TTC549 (cell line): Measurements from ENCODE around the gene ELF5.

Experiments
- FAIRE-seq: peaks from 2 replicates; lab custom pipeline; 2012; peaks lifted over from hg19 to GRCh38; lab: Jason Lieb, UNC

Gene ELF5

GRCh38 chr11:34513682-34514449 lies at the start of gene ELF5:
ELF5 (minus strand) TSS chr11:34513794; CDS start chr11:34505749, 8,045 bp downstream.
- no peak for FAIRE-seq

GRCh38 chr11:34562976-34563375 lies 49.4 kb upstream of the ELF5 start:
- FAIRE-seq: no peak

GRCh38 chr11:34560511-34560910 lies 46.9 kb upstream of the ELF5 start:
- no peak for FAIRE-seq

GRCh38 chr11:34558673-34559072 lies 45.1 kb upstream of the ELF5 start:
- FAIRE-seq: no peak

GRCh38 chr11:34558211-34558610 lies 44.6 kb upstream of the ELF5 start:
- FAIRE-seq: no peak

GRCh38 chr11:34552270-34552669 lies 38.7 kb upstream of the ELF5 start:
- no peak for FAIRE-seq

GRCh38 chr11:34549271-34549670 lies 35.7 kb upstream of the ELF5 start:
- FAIRE-seq: no peak

GRCh38 chr11:34548278-34548677 lies 34.7 kb upstream of the ELF5 start:
- no peak for FAIRE-seq

- FAIRE-seq: no peak
Measured at GRCh38 chr11:34546511-34547209, 33.1 kb upstream of the ELF5 start.

GRCh38 chr11:34542089-34542488 lies 28.5 kb upstream of the ELF5 start:
- FAIRE-seq: no peak

GRCh38 chr11:34540870-34541269 lies 27.3 kb upstream of the ELF5 start:
- FAIRE-seq: no peak

GRCh38 chr11:34537636-34538035 lies 24.0 kb upstream of the ELF5 start:
- no peak for FAIRE-seq

GRCh38 chr11:34536056-34536455 lies 22.5 kb upstream of the ELF5 start:
- no peak for FAIRE-seq

GRCh38 chr11:34534826-34535225 lies 21.2 kb upstream of the ELF5 start:
- no peak for FAIRE-seq

- FAIRE-seq: no peak
Measured at GRCh38 chr11:34531663-34532062, 18.1 kb upstream of the ELF5 start.

- no peak for FAIRE-seq
Measured at GRCh38 chr11:34530545-34531234, 17.1 kb upstream of the ELF5 start.

- FAIRE-seq: no peak
Measured at GRCh38 chr11:34529643-34530042, 16.0 kb upstream of the ELF5 start.

- FAIRE-seq: no peak
Measured at GRCh38 chr11:34528072-34528471, 14.5 kb upstream of the ELF5 start.

GRCh38 chr11:34525888-34526657 lies 12.5 kb upstream of the ELF5 start:
- FAIRE-seq: no peak

- FAIRE-seq: no peak
Measured at GRCh38 chr11:34525098-34525497, 11.5 kb upstream of the ELF5 start.

- FAIRE-seq: no peak
Measured at GRCh38 chr11:34524696-34525095, 11.1 kb upstream of the ELF5 start.

GRCh38 chr11:34523053-34523452 lies 9.5 kb upstream of the ELF5 start:
- FAIRE-seq: no peak
